HG02571 (cell line): Measurements from ENCODE around the gene RAD9B.
"Not testable (repeated sequence)": the region's sequence is repeated elsewhere in the genome, so short reads cannot be mapped to it uniquely, and the experiment has no call there.

Source experiments
- ATAC-seq: cut with Tn5 transposase; IDR thresholded peaks from one replicate; pipeline ENCODE4 v1.9.1; 2021; ENCODE audit warnings: mild to moderate bottlenecking, moderate library complexity; ENCODE audit not compliant: unreplicated experiment

Gene RAD9B

DNA sequence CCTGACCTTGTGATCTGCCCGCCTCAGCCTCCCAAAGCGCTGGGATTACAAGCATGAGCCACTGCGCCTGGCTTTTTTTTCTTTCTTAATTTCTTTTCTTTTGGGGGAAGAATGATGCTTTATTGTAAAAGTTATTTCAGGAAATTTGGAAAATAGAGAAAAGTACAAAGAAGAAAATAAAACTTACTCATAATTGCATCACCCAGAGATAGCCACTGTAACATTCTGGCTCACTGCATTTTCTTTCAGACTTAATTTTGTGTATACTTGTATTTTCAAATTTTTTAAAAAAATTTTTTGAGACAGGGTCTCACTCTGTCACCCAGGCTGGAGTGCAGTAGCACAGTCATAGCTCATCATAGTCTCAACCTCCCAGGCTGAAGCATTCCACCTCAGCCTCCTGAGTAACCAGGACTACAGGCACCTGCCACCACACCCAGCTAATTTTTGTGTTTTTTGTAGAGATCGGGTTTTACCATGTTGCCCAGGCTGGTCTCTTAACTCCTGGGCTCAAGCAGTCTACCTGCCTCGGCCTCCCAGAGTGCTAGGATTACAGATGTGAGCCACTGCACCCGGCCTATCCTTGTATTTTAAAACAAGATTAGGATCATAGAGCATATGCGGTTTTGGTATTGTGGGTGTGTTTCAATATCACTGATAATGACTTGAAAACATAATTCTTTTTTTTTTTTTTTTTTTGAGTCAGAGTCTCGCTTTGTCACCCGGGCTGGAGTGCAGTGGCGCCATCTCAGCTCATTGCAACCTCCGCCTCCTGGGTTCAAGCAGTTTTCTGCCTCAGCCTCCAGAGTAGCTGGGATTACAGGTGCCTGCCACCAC lies 19.0 kb downstream of the RAD9B start:
- ATAC-seq, result not testable (repeated sequence)

GRCh38 chr12:110528277-110528839 lies 26.2 kb downstream of the RAD9B start:
- no peak for ATAC-seq

DNA sequence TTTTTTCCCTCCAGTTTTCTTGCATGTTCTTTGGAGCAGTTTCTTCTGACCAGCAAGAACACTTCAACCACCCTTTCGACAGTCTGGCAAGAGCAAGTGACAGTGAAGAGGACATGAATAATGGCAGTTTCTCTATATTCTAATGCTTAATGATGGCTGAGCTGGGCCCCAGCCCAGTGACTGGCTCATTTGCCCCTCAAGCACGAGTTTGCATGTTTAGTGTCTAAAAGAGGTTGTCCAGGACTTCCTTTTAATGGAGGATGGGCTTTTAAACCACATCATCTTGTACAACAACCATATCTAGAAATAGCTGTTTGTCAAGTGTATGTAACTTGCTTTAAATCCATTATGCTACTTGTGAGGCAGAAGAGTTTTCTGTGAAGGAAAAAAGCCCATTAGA lies 28.4 kb downstream of the RAD9B start:
- no peak for ATAC-seq

GRCh38 chr12:110531741-110532333 lies 29.7 kb downstream of the RAD9B start:
- ATAC-seq, result peak; percentile 70

- ATAC-seq, result no peak
Measured at GRCh38 chr12:110532644-110533043, 30.5 kb downstream of the RAD9B start.

GRCh38 chr12:110533607-110534006 lies 31.5 kb downstream of the RAD9B start:
- no peak for ATAC-seq

GRCh38 chr12:110534811-110535210 lies 32.7 kb downstream of the RAD9B start:
- no peak for ATAC-seq

- ATAC-seq, result no peak
Measured at GRCh38 chr12:110536834-110537604, 34.9 kb downstream of the RAD9B start.

- no peak for ATAC-seq
Measured at GRCh38 chr12:110537605-110538409, 35.7 kb downstream of the RAD9B start.

GRCh38 chr12:110538869-110539622 lies 36.9 kb downstream of the RAD9B start:
- ATAC-seq, result no peak

GRCh38 chr12:110540048-110540447 lies 37.9 kb downstream of the RAD9B start:
- ATAC-seq, result no peak

DNA sequence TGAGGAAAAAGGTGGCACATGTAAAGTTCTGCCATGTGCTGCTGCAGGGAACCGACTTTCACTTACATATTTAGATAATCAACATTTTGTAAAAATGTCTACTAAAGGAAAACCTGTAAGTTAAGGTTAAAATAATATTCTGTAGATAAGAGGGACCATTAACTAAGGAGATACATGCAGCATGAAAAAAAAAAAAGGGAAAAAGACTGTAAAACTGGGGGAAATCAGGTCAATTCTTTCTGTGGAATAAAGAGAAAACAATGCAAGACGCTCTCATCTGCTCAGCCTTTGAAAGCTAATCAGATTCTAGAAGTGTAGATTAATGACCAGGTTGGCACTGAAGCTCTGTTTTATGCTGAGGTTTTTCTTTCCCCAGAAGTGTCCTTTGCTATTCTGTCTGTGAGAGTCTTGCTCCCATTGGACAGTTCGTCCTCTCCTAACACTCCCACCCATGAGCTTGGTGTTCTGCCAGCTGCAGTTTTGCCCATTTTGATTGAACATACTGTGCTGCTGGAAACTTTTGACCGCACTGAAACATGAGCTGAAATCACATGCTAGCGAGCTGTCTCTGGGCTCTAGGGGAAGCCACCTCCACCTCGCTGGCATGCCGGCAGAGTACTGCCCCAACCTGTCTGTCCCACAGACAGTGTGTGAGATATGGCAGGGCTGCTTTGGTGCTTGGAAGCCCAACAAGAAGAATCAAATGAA lies 41.3 kb downstream of the RAD9B start:
- no peak for ATAC-seq

DNA sequence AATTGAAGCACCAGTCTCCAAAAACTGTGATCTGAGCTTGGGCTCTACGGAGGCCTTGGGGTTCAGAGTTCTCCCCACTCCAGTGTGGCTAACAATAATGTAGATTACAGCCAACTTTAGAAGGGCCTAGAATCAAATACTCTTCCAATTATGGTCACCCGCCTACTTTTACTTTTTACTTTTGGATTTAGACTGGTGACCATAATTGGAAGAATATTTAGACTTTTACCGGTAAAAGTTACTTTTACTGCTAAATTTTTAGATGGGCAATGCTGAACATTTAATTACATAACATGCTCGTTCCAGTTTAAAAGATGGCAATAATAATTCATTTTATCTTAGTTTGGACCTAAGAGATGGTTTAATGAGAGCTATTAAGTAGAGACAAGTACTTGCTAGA lies 41.8 kb downstream of the RAD9B start:
- ATAC-seq, result no peak

DNA sequence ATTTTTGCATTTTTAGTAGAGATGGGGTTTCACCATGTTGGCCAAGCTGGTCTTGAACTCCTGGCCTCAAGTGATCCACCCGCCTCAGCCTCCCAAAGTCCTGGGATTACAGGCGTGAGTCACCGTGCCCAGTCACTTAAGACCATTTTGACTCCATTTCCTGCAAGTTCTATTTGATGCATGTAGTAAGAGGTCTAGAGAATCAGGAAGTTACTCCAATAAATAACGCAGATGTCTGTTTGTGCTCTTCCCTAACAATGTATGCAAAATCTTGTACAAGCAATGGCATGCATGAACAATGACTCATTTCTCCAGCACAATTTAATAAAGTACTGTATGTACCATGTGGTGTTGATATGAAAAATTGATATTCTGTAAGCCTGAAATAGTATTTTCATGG lies 43.1 kb downstream of the RAD9B start:
- not testable (repeated sequence) for ATAC-seq

DNA sequence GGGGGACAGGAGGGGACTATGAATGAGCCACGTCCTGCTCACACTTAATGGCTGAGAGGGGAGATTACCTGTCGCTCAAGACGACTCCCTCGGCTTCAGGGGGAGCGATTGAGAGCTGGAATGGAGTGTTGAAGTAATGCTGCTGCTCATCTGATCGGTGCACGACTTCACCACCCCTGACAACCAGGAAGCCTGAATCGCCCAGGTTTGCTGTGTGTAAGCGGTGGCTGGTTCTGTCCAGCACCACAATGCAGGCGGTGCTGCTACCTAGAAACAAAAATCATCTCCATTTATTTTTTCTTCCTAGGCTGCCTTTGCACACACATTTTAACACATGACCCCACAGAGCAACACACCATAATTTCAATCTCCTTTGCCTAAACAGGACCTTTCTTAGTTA lies 43.7 kb downstream of the RAD9B start:
- ATAC-seq, result no peak

GRCh38 chr12:110546339-110546738 lies 44.2 kb downstream of the RAD9B start:
- no peak for ATAC-seq

- no peak for ATAC-seq
Measured at GRCh38 chr12:110547090-110547489, 45.0 kb downstream of the RAD9B start.

- no peak for ATAC-seq
Measured at GRCh38 chr12:110548678-110549077, 46.5 kb downstream of the RAD9B start.

GRCh38 chr12:110549716-110550115 lies 47.6 kb downstream of the RAD9B start:
- no peak for ATAC-seq
